ENCODE measurements around the gene SUSD2. TPM values are rescaled to one million over a fixed set of nuclear protein-coding genes. Genes with fewer than 3 reads are reported as not detected.
"Not testable (repeated sequence)": the region's sequence is repeated elsewhere in the genome, so short reads cannot be mapped to it uniquely, and the experiment has no call there.

The SUSD2 gene
- polyA plus RNA-seq, 1 experiment = 5.2 TPM

GRCh38 chr22:24233816-24234215 is 52.5 kb downstream of the SUSD2 start:
- Histone ChIP-seq H3K27me3 (ENCODE audit: control insufficient read depth, insufficient read depth, low read length) (no peaks in the 10 kb centered on the region), H3K4me3 (ENCODE audit: low read depth, low read length) (no peak overlapping the region), H3K36me3 (ENCODE audit: control insufficient read depth, insufficient read depth, low read length) (no peaks in the 10 kb centered on the region)
- no peak for DNase-seq (ENCODE audit: low read depth)
- TF ChIP-seq CTCF (IDR thresholded peaks at IDR 0.05; ENCODE audit: insufficient read depth, low read depth, low read length) = no peak
- CTCF ChIA-PET = interaction anchor here (1.0 kb wide), 1 partner anchor 14 kb away, joined by 5 read pairs; no protein-coding TSS in a partner anchor
- POLR2A ChIA-PET = no interaction called here

GRCh38 chr22:24235315-24235714 is 54.0 kb downstream of the SUSD2 start:
- Histone ChIP-seq H3K4me3 (ENCODE audit: low read depth, low read length) (no peak overlapping the region), H3K36me3 (ENCODE audit: control insufficient read depth, insufficient read depth, low read length) (no peaks in the 10 kb centered on the region), H3K27me3 (ENCODE audit: control insufficient read depth, insufficient read depth, low read length) (no peaks in the 10 kb centered on the region)
- POLR2A ChIA-PET = no interaction called here
- CTCF ChIA-PET = interaction anchor here (0.9 to 1.0 kb wide), 2 partner anchors 10 to 46 kb away, joined by 4 read pairs; partner anchors contain the start of gene GGT5
- no peak for DNase-seq (ENCODE audit: low read depth)
- TF ChIP-seq CTCF (IDR thresholded peaks at IDR 0.05; ENCODE audit: insufficient read depth, low read depth, low read length) = no peak

GRCh38 chr22:24236656-24237055 is 55.4 kb downstream of the SUSD2 start:
- Histone ChIP-seq H3K36me3 (ENCODE audit: control insufficient read depth, insufficient read depth, low read length) (no peaks in the 10 kb centered on the region), H3K27me3 (ENCODE audit: control insufficient read depth, insufficient read depth, low read length) (no peaks in the 10 kb centered on the region), H3K4me3 (ENCODE audit: low read depth, low read length) (no peak overlapping the region)
- POLR2A ChIA-PET = no interaction called here
- DNase-seq (ENCODE audit: low read depth) = no peak
- no peak for TF ChIP-seq CTCF (IDR thresholded peaks at IDR 0.05; ENCODE audit: insufficient read depth, low read depth, low read length)
- CTCF ChIA-PET = interaction anchor here (1.0 to 2.1 kb wide), 2 partner anchors 13 to 47 kb away, joined by 3 to 9 read pairs; no protein-coding TSS in a partner anchor

- H3K4me3 ChIP-seq (ENCODE audit: low read depth, low read length); POLR2A ChIA-PET; H3K36me3 ChIP-seq (ENCODE audit: control insufficient read depth, insufficient read depth, low read length); H3K27me3 ChIP-seq (ENCODE audit: control insufficient read depth, insufficient read depth, low read length); DNase-seq (ENCODE audit: low read depth); CTCF ChIA-PET: not testable (repeated sequence)
Observed at GRCh38 chr22:24238101-24238694, 56.9 kb downstream of the SUSD2 start.

Other genes starting within 250 kb of the SUSD2 start
- gene GSTT2B, start 220.3 kb upstream of the SUSD2 start, polyA plus RNA-seq (2011; rRNA removed) = 3.6 and 5.9 TPM in 2 replicates
- 0.06 TPM in 1 of 2 replicates, not detected in the other for gene DDTL, start 214.6 kb upstream of the SUSD2 start, polyA plus RNA-seq (2011; rRNA removed)
- gene DDT, start 207.0 kb upstream of the SUSD2 start, polyA plus RNA-seq (2011; rRNA removed) = 79.5 and 87.3 TPM in 2 replicates
- 0.16 and 0.23 TPM in 2 replicates for gene GSTT2, start 201.4 kb upstream of the SUSD2 start, polyA plus RNA-seq (2011; rRNA removed)
- not detected in 2 replicates for gene GSTT4, start 176.0 kb upstream of the SUSD2 start, polyA plus RNA-seq (2011; rRNA removed)
- 7.0 and 7.2 TPM in 2 replicates for gene CABIN1, start 170.2 kb upstream of the SUSD2 start, polyA plus RNA-seq (2011; rRNA removed)
- 13.3 and 29.1 TPM in 2 replicates for gene GGT5, start 63.6 kb downstream of the SUSD2 start, polyA plus RNA-seq (2011; rRNA removed)
- gene SPECC1L, start 89.3 kb downstream of the SUSD2 start, polyA plus RNA-seq (2011; rRNA removed) = 35.1 and 42.4 TPM in 2 replicates
- gene ADORA2A, start 246.1 kb downstream of the SUSD2 start, polyA plus RNA-seq (2011; rRNA removed) = 0.97 and 2.8 TPM in 2 replicates

Measured in BJ (cell line).